Liver (tissue), 9 donors: ENCODE results near the gene RAB3A. TPM values are rescaled to one million over a fixed set of nuclear protein-coding genes. Genes with fewer than 3 reads are reported as not detected.
A peak's percentile ranks its signal among the peaks of the same experiment; 100 is the strongest.

ENCODE experiments used
- DNase-seq: peaks from one replicate; pipeline ENCODE4 v3.0.0-alpha.2; 2017; ENCODE audit warnings: low spot score
- H3K27ac ChIP-seq, 2 donors: one replicate each; pipeline ENCODE4 v1.7.0; 2013; ENCODE audit warnings: inconsistent platforms in 2 of 2, low read length in 2 of 2, control low read depth in 1 of 2, low read depth in 1 of 2, mild to moderate bottlenecking in 1 of 2
- H3K27me3 ChIP-seq, 4 donors: one replicate each; pipeline versions ENCODE4 v1.6.1 to v1.7.0; 2013; ENCODE audit warnings: low read length in 3 of 4, inconsistent platforms in 1 of 4, mild to moderate bottlenecking in 1 of 4, moderate library complexity in 1 of 4; ENCODE audit not compliant: control insufficient read depth in 4 of 4, insufficient read depth in 4 of 4
- H3K36me3 ChIP-seq, 4 donors: one replicate each; pipeline versions ENCODE4 v1.6.1 to v1.7.0; 2013; ENCODE audit warnings: low read length in 3 of 4, mild to moderate bottlenecking in 3 of 4, low read depth in 1 of 4, moderate library complexity in 1 of 4; ENCODE audit not compliant: control insufficient read depth in 4 of 4, insufficient read depth in 3 of 4
- H3K4me1 ChIP-seq, 4 donors: one replicate each; pipeline versions ENCODE4 v1.6.1 to v1.7.0; 2013; ENCODE audit warnings: low read length in 3 of 4, mild to moderate bottlenecking in 3 of 4, moderate library complexity in 1 of 4; ENCODE audit not compliant: control insufficient read depth in 4 of 4, insufficient read depth in 4 of 4
- H3K4me3 ChIP-seq, 3 donors: one replicate each; pipeline versions ENCODE4 v1.6.1 to v1.7.0; 2013; ENCODE audit warnings: low read length in 3 of 3, control low read depth in 1 of 3, low read depth in 1 of 3, mild to moderate bottlenecking in 1 of 3
- H3K9ac ChIP-seq, 2 donors: one replicate each; pipeline ENCODE4 v1.7.0; 2013; ENCODE audit warnings: low read length in 2 of 2, mild to moderate bottlenecking in 2 of 2, moderate library complexity in 2 of 2, control low read depth in 1 of 2, low read depth in 1 of 2
- H3K9me3 ChIP-seq, 4 donors: one replicate each; pipeline versions ENCODE4 v1.6.1 to v1.7.0; 2013; ENCODE audit warnings: low read length in 3 of 4; ENCODE audit not compliant: control insufficient read depth in 4 of 4
- EGR1 ChIP-seq, 2 donors: IDR thresholded peaks; 2 replicates each; pipeline ENCODE4 v1.6.1; 2016 to 2018; ENCODE audit warnings: antibody characterized with exemption in 2 of 2, low read depth in 2 of 2
- FOXA1 ChIP-seq: IDR thresholded peaks from 2 replicates; pipeline ENCODE4 v1.6.1; 2016; ENCODE audit warnings: antibody characterized with exemption
- FOXA2 ChIP-seq: IDR thresholded peaks from 2 replicates; pipeline ENCODE4 v1.6.1; 2016; ENCODE audit warnings: antibody characterized with exemption
- GABPA ChIP-seq, 2 donors: IDR thresholded peaks in 1 of 2; conservative IDR thresholded peaks in 1 of 2; 2 replicates each; pipeline ENCODE4 v1.6.1; 2016; ENCODE audit warnings: antibody characterized with exemption in 2 of 2, mild to moderate bottlenecking in 1 of 2, moderate library complexity in 1 of 2
- HNF4A ChIP-seq, 2 donors: conservative IDR thresholded peaks; 2 replicates each; pipeline ENCODE4 v1.6.1; 2016; ENCODE audit warnings: antibody characterized with exemption in 2 of 2, mild to moderate bottlenecking in 2 of 2
- HNF4G ChIP-seq: IDR thresholded peaks from 2 replicates; pipeline ENCODE4 v1.6.1; 2016; ENCODE audit warnings: antibody characterized with exemption
- JUND ChIP-seq, 2 donors: IDR thresholded peaks; 2 replicates each; pipeline ENCODE4 v1.6.1; 2016; ENCODE audit warnings: antibody characterized with exemption in 2 of 2
- NR2F2 ChIP-seq: IDR thresholded peaks from 2 replicates; pipeline ENCODE4 v1.6.1; 2016; ENCODE audit warnings: antibody characterized with exemption
- RAD21 ChIP-seq, 2 donors: IDR thresholded peaks; 2 replicates each; pipeline ENCODE4 v1.6.1; 2016; ENCODE audit warnings: antibody characterized with exemption in 2 of 2, mild to moderate bottlenecking in 2 of 2
- RXRA ChIP-seq, 2 donors: IDR thresholded peaks; 2 replicates each; pipeline ENCODE4 v1.6.1; 2017 to 2018; ENCODE audit warnings: antibody characterized with exemption in 2 of 2, mild to moderate bottlenecking in 1 of 2
- SP1 ChIP-seq: IDR thresholded peaks from 2 replicates; pipeline ENCODE4 v1.6.1; 2018; ENCODE audit warnings: antibody characterized with exemption, mild to moderate bottlenecking
- TAF1 ChIP-seq: conservative IDR thresholded peaks from 2 replicates; pipeline ENCODE4 v1.6.1; 2016; ENCODE audit warnings: antibody characterized with exemption, mild to moderate bottlenecking
- YY1 ChIP-seq: IDR thresholded peaks from 2 replicates; pipeline ENCODE4 v1.6.1; 2016; ENCODE audit warnings: antibody characterized with exemption, mild to moderate bottlenecking
- WGBS: extraction: QIAGEN DNeasy Blood & Tissue Kit; methylation state at CpG from one replicate; pipeline ENCODE4 v1.1.7; 2013; 5-methylcytosine and 5-hydroxymethylcytosine counted together
- polyA plus RNA-seq, 2 donors: library from polyadenylated mRNA; stranded (reverse) in 1 of 2; unstranded in 1 of 2; fragments of 200-250 nt in 1 of 2; fragments of >200 nt in 1 of 2; fragmentation: Nextera tagmentation in 1 of 2; extraction: Ambion mirVana in 1 of 2; gene quantifications; one replicate each; pipeline versions ENCODE4 v1.2.1 to v1.2.3, GENCODE V29; 2013 to 2015
- total RNA-seq, 2 donors: library from RNA; depleted of rRNA; stranded (reverse); fragments of >200 nt; gene quantifications; one replicate each; pipeline ENCODE4 v1.2.3, GENCODE V29; 2014
- TF ChIP-seq, protein P1 (sequence below): IDR thresholded peaks from 2 replicates; pipeline ENCODE4 v1.6.1; 2016; ENCODE audit warnings: antibody characterized with exemption, mild to moderate bottlenecking
- TF ChIP-seq, protein P2 (sequence below): IDR thresholded peaks from 2 replicates; pipeline ENCODE4 v1.6.1; 2016; ENCODE audit warnings: antibody characterized with exemption
- TF ChIP-seq, protein P3 (sequence below): IDR thresholded peaks from 2 replicates; pipeline ENCODE4 v1.6.1; 2016; ENCODE audit warnings: antibody characterized with exemption
- TF ChIP-seq, protein P4 (sequence below): fragments of 150-350 bp; IDR thresholded peaks from 2 replicates; pipeline ENCODE4 v1.5.1; 2017; ENCODE audit warnings: improper control_type of control experiment, low read depth, low read length; ENCODE audit not compliant: missing input control
- TF ChIP-seq, protein P5 (sequence below): IDR thresholded peaks from 2 replicates; pipeline ENCODE4 v1.6.1; 2016; ENCODE audit warnings: antibody characterized with exemption
- donor health status: healthy.
- donor health status: healthy.
- donor health status: healthy.
- donor health status: healthy.
- donor health status: healthy.

The RAB3A gene, protein sequence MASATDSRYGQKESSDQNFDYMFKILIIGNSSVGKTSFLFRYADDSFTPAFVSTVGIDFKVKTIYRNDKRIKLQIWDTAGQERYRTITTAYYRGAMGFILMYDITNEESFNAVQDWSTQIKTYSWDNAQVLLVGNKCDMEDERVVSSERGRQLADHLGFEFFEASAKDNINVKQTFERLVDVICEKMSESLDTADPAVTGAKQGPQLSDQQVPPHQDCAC
- under 1 TPM; 0.33 to 0.84 TPM for total RNA-seq
- polyA plus RNA-seq = 1 to 10 TPM in 1 of 2 donors, under 1 TPM in 1; 0.74 to 1.7 TPM

DNA sequence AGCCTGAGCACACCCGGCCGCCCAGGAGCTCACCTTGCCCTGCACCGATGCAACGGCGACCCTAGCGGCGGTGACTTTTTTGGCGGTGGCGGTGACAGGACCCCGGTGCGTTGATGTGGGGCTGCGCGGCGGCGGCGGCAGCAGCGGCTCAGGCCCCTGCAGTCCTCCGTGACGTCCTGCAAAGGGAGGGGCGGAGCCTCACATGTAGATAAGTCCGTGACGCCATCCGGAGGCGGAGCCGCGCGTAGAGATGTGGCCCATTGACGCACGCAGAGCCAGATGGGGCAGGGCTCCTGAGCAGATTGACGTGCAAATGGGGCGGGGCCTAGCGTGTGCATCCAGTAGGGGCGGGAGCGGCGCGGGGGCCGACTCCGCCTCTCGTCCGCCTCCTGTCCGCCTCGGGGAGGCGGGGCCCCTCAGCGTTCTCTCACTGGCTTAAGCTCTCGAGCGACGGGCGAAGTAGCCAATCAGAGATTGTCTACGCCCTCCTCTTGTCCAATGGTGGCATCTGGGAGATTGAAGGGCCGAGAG is at the start of gene RAB3A:
TSS of gene RAB3A (minus strand) at position 180 of the 531 bp plus-strand sequence. CDS start 1,302 bp downstream, outside the sequence.
- DNase-seq = peak; percentile 99
- H3K4me3 ChIP-seq = peak within 1 kb of the TSS; percentile 65 to 85 (median 71)
- under 1% methylated on average over 50 of the region's 50 CpGs for WGBS
- H3K9me3 ChIP-seq = no peaks in the 10 kb centered on the region
- H3K36me3 ChIP-seq = peaks cover 0 to 3% (median under 1%) of the 10 kb centered on the region in 4 donors
- peak within 1 kb of the TSS; percentile 81 to 89 for H3K27ac ChIP-seq
- peak within 1 kb of the TSS; percentile 75 to 96 for H3K9ac ChIP-seq
- no peaks in the 10 kb centered on the region for H3K27me3 ChIP-seq
- peaks cover 7 to 20% (median 13%) of the 10 kb centered on the region in 4 donors for H3K4me1 ChIP-seq
- TF ChIP-seq SP1 (peak; percentile 100), FOXA2 (no peak), NR2F2 (no peak), HNF4A (conservative IDR thresholded peaks at IDR 0.05) (no peak), YY1 (peak; percentile 90), FOXA1 (no peak), JUND (IDR thresholded peaks at IDR 0.05) (peak in 1 of 2 donors; percentile 41), TAF1 (no peak), HNF4G (no peak), RAD21 (IDR thresholded peaks at IDR 0.05) (no peak), EGR1 (IDR thresholded peaks at IDR 0.05; ENCODE audit: low read depth in 2 of 2) (no peak), GABPA (IDR thresholded peaks at IDR 0.05 in 1 of 2, conservative IDR thresholded peaks at IDR 0.05 in 1 of 2) (peak in 1 of 2 donors; percentile 51), RXRA (IDR thresholded peaks at IDR 0.05) (no peak)
- TF ChIP-seq, protein P1, sequence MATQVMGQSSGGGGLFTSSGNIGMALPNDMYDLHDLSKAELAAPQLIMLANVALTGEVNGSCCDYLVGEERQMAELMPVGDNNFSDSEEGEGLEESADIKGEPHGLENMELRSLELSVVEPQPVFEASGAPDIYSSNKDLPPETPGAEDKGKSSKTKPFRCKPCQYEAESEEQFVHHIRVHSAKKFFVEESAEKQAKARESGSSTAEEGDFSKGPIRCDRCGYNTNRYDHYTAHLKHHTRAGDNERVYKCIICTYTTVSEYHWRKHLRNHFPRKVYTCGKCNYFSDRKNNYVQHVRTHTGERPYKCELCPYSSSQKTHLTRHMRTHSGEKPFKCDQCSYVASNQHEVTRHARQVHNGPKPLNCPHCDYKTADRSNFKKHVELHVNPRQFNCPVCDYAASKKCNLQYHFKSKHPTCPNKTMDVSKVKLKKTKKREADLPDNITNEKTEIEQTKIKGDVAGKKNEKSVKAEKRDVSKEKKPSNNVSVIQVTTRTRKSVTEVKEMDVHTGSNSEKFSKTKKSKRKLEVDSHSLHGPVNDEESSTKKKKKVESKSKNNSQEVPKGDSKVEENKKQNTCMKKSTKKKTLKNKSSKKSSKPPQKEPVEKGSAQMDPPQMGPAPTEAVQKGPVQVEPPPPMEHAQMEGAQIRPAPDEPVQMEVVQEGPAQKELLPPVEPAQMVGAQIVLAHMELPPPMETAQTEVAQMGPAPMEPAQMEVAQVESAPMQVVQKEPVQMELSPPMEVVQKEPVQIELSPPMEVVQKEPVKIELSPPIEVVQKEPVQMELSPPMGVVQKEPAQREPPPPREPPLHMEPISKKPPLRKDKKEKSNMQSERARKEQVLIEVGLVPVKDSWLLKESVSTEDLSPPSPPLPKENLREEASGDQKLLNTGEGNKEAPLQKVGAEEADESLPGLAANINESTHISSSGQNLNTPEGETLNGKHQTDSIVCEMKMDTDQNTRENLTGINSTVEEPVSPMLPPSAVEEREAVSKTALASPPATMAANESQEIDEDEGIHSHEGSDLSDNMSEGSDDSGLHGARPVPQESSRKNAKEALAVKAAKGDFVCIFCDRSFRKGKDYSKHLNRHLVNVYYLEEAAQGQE = no peak
- TF ChIP-seq, protein P2, sequence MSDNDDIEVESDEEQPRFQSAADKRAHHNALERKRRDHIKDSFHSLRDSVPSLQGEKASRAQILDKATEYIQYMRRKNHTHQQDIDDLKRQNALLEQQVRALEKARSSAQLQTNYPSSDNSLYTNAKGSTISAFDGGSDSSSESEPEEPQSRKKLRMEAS = no peak
- TF ChIP-seq, protein P3, sequence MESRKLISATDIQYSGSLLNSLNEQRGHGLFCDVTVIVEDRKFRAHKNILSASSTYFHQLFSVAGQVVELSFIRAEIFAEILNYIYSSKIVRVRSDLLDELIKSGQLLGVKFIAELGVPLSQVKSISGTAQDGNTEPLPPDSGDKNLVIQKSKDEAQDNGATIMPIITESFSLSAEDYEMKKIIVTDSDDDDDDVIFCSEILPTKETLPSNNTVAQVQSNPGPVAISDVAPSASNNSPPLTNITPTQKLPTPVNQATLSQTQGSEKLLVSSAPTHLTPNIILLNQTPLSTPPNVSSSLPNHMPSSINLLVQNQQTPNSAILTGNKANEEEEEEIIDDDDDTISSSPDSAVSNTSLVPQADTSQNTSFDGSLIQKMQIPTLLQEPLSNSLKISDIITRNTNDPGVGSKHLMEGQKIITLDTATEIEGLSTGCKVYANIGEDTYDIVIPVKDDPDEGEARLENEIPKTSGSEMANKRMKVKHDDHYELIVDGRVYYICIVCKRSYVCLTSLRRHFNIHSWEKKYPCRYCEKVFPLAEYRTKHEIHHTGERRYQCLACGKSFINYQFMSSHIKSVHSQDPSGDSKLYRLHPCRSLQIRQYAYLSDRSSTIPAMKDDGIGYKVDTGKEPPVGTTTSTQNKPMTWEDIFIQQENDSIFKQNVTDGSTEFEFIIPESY = no peak
- TF ChIP-seq, protein P4, sequence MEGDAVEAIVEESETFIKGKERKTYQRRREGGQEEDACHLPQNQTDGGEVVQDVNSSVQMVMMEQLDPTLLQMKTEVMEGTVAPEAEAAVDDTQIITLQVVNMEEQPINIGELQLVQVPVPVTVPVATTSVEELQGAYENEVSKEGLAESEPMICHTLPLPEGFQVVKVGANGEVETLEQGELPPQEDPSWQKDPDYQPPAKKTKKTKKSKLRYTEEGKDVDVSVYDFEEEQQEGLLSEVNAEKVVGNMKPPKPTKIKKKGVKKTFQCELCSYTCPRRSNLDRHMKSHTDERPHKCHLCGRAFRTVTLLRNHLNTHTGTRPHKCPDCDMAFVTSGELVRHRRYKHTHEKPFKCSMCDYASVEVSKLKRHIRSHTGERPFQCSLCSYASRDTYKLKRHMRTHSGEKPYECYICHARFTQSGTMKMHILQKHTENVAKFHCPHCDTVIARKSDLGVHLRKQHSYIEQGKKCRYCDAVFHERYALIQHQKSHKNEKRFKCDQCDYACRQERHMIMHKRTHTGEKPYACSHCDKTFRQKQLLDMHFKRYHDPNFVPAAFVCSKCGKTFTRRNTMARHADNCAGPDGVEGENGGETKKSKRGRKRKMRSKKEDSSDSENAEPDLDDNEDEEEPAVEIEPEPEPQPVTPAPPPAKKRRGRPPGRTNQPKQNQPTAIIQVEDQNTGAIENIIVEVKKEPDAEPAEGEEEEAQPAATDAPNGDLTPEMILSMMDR = no peak
- TF ChIP-seq, protein P5, sequence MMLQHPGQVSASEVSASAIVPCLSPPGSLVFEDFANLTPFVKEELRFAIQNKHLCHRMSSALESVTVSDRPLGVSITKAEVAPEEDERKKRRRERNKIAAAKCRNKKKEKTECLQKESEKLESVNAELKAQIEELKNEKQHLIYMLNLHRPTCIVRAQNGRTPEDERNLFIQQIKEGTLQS = no peak
